ENCODE measurements around the gene HS3ST1.
"Not testable (repeated sequence)": the region's sequence is repeated elsewhere in the genome, so short reads cannot be mapped to it uniquely, and the experiment has no call there.

- not testable (repeated sequence) for TF ChIP-seq CTCF (conservative IDR thresholded peaks at IDR 0.05; ENCODE audit: low read length); EZH2phosphoT487 (IDR thresholded peaks at IDR 0.05; ENCODE audit: borderline replicate concordance)
Measured at GRCh38 chr4:11384072-11384471, 44.6 kb downstream of the HS3ST1 start.

Measured in Loucy (cell line).